CD1c-positive myeloid dendritic cell (primary cell): ENCODE data around the gene SACS.
"Not testable (repeated sequence)": the region's sequence is repeated elsewhere in the genome, so short reads cannot be mapped to it uniquely, and the experiment has no call there.

Experiments used
- DNase-seq: peaks from one replicate; pipeline ENCODE4 v3.0.0-alpha.2; 2016; ENCODE audit errors: extremely low spot score

SACS gene

DNA sequence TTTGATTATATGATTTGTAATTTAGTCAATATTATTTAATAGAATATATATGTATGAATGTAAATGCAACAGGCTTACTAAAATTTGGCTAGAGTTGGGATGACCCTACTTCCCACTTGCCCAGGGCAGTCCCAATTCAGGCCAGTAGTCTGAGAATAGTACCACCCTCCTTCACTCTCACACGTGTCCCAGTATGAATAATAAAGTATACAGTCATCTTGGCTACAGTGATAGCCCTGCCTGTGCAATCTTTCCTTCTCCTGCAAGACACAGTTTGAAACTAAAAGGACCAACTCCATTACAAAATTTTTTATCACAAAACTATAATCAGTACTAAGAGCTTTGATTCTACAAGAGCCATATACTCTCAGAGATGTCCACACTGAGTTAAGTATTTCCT, 76.2 kb downstream of the SACS start:
- no peak for DNase-seq

DNA sequence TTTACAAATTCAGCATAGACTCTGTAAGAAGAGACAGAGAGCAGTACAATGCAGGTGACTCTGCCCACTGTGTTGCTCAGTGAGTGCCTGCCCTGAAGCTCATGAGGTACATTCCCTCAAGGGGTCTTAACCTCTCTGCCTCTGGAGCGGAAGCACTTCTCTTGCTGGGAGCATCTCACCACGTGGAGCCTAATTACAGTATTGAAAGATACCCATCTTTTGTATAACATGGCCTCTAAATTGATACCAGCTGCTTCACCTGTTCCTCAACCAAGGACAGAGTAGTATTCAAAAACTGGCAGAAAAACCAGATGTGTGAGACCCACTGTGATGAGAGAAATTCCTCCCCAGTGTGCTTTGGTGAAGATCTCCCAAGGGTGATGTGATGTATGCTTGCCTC, 77.1 kb downstream of the SACS start:
- DNase-seq, result no peak

GRCh38 chr13:23354520-23354919, 79.0 kb downstream of the SACS start:
- no peak for DNase-seq

DNA sequence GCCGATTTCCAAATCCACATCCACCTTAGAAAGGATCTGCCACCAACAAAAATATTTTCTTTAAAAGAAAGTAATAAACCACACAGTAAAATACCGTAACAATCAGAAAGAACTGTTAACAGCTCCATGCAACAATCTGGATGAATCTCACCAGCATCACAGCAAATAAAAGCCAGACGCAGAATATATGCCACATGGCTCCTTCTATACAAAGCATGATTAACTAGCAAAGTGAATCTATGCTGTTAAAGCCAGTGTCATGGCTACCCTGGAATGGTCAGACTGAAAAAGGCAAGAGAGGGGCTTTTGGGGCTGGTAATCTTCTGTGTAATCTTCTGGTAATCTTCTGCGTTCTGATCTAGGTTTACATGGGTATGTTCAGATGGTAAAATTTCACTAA, 81.3 kb downstream of the SACS start:
- DNase-seq, result no peak

DNA sequence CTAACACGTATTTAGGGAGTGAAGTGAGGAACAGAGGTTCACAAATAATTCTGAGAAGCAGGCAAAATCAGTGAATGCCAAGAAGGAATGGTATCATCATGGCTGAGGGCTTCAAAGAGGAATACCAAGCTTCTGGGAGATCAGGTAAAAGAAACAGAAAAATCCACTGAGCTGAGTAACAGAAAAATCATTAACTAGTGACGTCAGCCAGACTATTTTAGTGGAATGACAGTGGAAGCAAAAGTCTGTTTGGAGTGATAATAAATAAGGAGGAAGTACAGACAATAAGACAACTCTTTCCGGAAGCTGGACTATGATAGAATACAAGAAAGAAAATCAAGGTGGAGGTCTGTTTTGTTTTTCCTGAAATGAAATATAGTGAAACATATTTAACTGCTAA, 83.5 kb downstream of the SACS start:
- no peak for DNase-seq

DNA sequence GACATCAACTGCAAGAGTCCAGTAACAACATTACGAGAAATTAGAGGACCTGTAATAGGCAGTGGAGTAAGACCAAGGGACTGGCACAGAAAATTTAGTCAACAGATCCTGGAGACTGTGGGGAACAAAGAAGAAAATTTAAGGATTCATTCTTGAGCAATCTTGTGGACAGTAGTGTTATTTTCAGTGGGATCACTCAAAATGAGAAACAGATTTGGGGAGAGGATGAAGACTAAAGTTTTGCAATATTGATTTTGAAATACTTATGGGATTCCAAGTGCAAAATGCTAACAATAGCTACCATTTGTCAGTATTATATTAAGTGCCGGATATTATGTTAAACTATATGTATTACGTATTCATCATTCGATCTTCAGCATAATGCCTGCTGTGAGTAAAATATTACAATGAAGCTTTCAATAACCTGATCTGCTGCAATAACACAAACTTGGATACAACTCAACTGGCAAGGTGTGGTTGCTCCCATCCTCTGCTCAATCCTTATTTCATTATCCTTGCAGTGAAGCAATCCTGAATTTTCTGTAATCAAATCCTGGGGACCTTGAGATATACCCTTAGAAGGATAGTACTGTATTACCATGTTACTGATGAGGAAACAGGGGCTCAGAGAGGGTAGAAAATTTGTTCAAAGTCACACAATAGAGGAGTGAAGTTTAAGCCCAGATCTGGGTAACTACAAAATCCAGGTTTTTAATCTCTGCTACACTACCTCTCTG, 84.2 kb downstream of the SACS start:
- DNase-seq, result no peak

GRCh38 chr13:23348262-23349127, 85.0 kb downstream of the SACS start:
- DNase-seq, result no peak

GRCh38 chr13:23347601-23348000, 85.9 kb downstream of the SACS start:
- DNase-seq, result no peak

GRCh38 chr13:23344931-23345595, 88.4 kb downstream of the SACS start:
- DNase-seq, result no peak

DNA sequence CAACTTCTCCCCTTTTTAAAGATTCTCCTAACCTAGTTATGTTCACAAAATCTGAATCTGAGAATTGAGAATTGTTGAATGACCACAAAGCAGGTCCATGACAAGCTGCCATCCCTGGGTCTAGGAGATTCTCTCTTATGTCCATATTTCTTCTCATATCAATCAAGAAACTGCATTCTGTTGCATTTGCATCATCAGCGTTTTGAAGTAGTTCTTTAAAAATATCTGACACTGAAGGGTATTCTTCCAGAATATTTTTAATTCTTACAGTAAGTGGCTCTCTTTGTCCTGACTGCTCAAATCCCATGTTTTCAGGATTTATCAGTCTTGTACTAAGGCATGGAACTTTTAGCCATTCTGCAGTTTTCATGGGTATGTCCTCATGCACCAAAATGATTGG, 94.3 kb downstream of the SACS start:
- DNase-seq, result no peak

DNA sequence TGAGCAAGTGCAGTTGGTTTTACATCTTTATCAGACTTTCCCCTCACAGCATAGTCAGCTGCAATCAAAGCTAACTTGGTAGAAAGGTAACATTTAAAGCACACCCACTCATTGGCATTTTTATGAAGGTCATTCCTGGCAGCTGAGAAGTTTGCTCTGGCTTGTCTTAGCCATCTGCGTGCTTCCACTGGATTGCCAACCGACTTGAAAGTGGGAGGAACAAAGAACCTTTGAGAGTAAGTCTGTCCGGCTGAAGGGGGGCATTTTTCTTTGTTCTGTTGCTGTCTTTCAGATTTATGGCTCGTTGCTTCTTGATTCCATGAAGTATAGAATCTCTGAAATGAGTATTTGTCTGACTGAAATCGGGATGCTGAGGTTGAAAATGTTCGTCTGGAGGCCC, 103.1 kb downstream of the SACS start:
- DNase-seq, result no peak

DNA sequence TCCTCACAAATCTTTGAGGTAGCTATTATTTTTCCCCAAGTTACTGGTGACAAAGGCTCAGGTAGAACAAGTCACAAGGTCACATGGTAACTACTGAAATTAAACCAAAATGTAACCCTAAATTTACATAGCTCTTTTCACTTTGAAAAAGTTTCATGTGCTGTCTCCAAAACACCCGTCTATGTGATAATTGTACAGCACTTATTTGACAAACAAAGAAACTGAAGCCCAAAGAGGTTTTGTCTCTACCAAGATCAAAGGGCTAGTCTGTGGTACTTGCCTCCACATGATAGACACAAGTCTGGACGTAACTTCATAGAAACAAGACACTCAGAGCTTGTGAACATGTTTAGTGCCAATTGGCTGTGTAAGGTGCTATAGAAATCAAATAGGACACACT, 108.3 kb downstream of the SACS start:
- no peak for DNase-seq

DNA sequence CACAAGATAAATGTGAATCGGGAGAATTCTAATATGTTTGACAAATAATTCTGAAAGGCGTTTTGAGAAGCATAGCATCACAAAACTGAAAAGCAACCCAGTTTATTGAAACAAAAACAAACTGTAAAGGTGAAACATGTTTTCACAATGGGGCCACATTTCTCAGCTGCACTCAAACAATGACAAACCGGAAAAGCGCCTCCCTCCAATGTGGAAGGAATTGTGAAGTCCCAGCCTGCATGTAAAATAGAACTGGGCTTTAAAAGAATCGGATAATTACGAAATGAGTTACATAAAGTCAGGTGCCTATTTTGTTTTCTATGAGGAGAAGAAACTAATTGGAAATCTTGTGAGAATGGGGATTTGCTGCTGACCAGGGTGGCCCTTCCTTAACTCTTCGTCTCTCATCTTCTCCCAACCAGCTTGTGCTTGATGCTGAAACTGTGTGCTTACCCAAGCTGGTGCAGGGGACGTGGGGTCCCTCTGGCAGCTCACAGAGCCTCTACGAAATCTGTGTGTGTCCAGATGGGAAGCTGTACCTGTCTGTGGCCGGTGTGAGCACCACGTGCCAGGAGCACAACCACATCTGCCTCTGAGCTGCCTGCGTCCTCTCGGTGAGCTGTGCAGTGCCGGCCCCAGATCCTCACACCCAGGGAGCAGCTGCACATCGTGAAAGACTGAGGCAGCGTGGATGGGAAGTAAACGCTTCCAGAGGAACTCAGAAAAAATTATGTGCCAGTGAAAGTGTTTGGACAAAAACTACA, 109.4 kb downstream of the SACS start:
- DNase-seq, result no peak

GRCh38 chr13:23322353-23323336, 110.9 kb downstream of the SACS start:
- no peak for DNase-seq

DNA sequence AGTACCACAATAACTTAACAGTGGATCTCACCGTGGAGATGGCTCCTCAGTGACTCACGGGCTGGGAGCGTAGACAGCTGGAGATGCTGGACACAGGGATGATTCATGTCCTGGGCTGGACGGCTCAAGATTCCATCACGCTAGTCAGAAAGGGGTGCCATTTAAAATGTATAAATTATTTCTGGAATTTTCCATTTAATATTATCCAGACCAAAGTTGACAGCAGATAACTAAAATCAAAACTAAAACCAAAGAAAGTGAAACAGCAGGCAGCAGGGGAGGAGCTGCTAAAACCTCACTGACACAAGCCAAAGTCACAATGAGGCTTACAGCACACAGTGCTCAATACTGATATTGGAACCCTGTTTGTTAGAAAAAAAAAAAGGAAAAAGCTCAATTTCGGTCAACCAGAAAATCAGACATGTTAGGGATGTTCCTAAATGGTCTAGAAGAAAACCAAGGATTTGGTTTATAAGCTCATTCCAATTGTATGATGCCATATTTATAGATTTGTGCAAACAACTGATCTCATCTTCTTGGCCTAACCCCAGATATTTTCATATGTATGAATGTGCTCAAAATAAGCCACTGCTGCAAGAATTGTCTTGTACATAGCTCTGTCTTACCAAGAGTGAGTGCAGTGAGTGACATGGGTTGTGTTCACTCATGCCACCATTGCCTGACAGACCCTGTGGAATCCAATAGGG, 111.8 kb downstream of the SACS start:
- DNase-seq, result no peak

DNA sequence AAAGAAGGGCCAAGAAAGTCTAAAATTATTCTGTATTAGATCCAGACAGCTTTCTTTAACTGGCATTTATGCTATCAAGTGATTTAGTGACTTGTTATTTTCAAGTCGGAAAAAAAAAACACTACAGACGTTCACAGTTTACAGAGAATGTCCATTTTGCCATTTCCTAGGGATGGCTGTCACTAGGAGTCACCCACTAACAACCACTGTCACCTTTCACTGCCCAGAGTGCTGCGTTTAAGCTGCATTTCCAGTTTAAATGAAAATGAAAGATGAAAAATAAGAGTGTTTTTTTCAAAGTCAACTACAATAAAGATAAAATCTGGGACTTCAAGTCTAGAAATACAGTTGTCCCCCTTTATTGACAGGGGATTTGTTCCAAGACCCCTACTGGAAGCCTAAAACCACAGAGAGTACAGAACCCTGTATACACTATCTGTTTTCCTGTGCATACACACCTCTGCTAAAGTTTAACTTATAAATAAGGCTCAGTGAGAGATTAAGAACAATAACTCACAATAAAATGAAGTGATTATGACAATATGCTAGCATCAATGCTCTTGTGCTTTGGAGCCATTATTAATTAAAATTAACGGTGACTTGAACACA, 112.5 kb downstream of the SACS start:
- DNase-seq, result no peak

GRCh38 chr13:23319883-23320224, 113.6 kb downstream of the SACS start:
- no peak for DNase-seq

DNA sequence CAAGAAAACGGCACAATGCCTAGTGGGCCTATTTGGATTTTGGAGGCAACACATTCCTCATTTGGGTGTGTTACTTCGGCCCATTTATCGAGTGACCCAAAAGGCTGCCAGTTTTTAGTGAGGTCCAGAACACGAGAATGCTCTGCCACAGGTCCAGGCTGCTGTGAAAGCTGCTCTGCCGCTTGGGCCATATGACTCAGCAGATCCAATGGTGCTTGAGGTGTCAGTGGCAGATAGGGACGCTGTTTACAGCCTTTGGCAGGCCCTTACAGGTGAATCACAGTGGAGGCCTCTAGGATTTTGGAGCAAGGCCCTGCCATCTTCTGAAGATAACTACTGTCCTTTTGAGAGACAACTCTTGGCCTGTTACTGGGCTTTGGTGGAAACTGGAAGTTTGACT, 118.7 kb downstream of the SACS start:
- not testable (repeated sequence) for DNase-seq

- no peak for DNase-seq
Measured at GRCh38 chr13:23292586-23292985, 140.9 kb downstream of the SACS start.

GRCh38 chr13:23289917-23290357, 143.6 kb downstream of the SACS start:
- no peak for DNase-seq
